DMS79 treated with DMSO at 0.1 percent for 48 hours (cell line): ENCODE results near the gene FOXP1.

ENCODE experiments used
- DNase-seq: peaks from one replicate; lab custom pipeline; 2025; lab: John Stamatoyannopoulos, UW

FOXP1 gene

DNA sequence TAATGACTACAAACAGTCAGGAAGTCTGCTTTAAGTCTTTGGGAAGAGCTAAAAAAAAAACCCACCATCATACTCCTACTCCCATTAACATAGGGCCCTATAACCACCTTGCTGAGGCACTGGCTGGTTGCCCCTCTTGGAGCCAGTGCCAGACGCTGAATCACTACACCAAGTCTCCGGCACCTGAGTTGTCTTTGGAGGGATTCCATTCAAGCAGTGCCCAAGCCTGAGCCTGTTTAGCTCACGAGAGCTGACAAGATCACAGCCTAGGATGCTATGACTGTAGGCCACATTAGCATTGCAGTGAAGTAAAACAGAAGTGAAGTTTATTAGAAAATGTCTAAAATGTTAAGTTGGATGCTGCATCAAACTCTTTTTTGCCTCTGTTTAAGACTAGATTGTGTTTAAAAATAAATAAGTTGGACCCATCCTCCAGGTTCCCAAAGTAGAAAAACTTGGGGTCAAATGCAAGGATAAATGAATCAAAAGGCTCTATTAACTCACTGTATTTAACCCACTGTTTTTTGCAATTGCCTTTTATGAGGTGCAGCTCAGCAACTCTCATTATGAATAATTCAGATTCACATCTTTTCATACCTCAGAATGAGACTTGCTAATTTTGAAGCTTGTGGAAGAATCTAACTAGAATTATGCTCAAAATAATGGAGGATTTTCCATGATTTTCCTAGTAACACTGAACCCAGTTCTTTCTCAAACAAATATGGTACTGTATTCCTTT is 461.9 kb downstream of the FOXP1 start:
- no peak for DNase-seq

DNA sequence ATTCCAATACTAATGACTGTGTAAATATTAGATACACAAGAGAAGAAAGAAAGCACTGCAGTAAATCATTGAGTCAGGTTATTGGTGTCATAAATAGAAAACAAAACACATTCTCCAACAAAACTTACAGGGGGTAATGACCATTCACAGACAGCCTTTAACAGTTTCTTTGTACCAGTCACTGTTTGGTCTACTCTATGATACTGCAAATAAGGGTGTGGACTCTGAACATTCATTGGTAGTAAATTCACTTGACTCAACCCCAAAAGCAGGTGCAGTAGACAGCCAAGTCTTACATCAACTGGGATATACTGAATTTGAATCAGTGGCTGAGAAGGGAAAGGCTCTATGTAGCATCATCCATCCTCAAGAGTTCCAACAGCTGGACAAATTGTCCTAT is 463.5 kb downstream of the FOXP1 start:
- DNase-seq: no peak

DNA sequence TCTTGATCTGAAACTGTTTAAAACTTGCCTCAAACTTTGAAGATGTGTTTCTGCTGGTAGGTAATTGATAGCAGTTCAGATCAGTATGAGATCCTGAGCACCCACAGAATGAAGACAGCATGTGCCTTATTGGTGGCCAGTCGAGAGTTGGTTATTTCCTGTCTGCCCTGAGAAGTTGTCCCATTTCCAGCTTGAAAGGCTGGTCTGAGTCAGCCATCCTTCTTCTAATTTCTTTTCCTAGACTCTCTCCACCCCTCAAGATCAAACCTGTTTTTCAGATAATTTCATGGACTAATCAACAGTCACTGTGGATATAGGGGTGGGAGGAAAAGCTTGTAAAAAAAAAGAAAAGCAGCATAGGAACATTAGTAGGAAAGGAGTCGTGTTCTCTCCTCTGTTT is 464.4 kb downstream of the FOXP1 start:
- DNase-seq: no peak

DNA sequence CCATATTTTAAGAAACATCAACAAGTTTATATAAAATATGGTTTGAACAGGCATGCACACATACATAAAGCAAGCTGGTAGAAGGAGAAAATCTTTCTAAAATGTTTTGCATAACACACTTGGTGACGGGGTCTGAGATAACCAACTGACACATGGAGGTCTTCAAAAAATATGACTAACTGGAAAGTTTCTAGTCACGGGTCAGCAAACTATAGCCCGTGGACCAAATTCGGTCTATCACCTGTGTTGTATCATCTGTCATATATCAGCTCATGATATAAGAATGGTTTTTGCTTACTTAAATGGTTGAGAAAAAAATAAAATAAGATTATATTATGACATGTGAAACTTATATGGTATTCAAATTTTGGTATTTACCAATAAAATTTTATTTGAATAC is 465.1 kb downstream of the FOXP1 start:
- DNase-seq: no peak

DNA sequence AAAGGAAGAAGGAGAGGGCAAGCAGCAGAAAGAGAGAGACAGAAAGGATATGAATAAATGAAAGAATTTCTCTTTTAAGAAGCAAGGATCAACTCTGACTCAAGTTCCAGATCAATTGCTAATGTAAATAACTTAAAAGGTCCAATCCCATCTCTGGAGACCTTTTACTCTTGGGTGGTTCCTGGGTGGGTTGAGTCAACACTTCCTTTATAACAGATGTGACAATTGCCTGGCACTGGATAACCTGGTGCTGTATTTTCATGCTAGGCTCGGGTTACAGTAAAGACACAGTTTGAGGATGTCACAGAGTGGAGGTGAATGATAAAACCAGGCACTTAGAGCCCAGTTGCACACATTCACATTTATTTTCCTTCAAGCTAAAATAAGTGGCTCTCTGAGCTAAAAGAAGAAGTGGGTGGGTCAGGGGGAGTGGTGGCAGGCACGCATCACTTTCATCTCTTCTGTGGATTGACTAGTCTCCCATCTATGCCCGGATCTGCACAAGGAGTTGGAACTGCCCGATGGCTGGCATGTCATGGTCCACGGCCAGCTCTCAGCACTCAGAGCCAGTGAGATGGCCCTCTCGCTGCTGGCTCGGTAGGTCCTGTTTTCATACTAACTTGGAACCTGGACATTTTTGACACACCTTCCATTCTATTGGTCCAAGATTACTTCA is 465.8 kb downstream of the FOXP1 start:
- DNase-seq: no peak

DNA sequence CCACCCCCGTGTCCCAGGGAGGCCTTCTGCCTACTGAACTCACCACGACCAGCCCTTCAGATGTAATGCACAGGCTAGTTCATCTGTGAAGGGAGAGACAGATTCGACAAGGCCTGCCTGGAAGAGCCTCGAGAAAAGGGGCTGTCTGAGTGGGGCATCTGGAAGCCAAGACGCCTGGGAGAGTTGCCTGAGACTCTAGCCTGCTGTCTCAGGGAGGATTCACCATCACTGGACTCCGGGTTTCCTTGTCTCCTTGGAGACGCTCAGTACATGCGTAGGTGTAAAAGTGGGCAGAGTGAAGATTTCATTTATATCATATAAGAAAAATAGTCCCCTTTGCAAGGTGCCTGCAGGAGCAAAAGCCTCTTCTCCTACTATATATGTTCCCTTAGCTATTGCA is 468.9 kb downstream of the FOXP1 start:
- no peak for DNase-seq

DNA sequence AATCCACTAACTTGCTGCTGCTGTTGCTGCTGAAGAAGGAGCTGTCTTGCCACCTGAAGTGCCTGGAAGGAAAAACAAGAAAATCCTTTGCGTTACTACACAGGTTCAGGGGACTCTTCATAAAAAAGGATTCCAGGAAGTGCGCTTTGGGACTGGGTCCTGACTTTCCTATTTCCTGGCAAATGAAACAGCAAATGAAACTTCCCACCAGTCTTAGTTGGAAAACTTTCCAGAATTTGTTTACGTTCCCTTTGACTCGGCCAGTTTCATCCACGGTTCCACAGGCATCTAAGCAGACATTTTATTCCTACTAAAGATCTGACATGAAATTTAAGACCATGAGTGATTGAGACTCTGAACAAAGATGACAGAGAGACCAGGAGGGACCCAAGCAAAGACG is 471.0 kb downstream of the FOXP1 start:
- DNase-seq: no peak

DNA sequence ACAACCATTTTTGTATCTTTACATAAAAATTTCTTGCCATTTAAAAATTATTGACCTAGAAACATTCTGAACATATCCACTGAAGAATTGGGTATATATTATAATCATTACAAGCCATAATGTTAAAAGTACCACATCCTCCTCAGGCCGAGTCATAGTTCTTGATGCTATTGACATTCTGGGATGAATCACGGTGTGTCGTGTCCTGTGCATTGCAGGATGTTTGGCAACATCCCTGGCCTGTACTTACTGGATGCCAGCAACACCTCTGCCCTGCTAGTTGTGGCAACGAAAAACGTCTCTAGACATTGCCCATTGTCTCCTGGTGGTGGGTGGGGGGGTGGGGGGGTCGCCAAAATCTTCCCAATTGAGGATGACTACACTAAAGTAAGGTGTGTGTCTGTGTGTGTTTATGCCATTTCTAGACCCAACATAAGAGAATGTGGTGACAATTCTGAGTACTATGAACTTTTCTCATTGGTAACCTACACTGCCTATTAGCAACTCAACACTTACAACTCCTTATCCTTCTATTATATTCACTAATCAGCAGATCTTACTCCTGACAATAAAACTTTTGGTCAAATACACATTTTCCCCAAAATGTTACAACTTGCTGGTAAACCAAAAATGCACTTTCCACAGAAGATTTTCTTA is 471.6 kb downstream of the FOXP1 start:
- no peak for DNase-seq

DNA sequence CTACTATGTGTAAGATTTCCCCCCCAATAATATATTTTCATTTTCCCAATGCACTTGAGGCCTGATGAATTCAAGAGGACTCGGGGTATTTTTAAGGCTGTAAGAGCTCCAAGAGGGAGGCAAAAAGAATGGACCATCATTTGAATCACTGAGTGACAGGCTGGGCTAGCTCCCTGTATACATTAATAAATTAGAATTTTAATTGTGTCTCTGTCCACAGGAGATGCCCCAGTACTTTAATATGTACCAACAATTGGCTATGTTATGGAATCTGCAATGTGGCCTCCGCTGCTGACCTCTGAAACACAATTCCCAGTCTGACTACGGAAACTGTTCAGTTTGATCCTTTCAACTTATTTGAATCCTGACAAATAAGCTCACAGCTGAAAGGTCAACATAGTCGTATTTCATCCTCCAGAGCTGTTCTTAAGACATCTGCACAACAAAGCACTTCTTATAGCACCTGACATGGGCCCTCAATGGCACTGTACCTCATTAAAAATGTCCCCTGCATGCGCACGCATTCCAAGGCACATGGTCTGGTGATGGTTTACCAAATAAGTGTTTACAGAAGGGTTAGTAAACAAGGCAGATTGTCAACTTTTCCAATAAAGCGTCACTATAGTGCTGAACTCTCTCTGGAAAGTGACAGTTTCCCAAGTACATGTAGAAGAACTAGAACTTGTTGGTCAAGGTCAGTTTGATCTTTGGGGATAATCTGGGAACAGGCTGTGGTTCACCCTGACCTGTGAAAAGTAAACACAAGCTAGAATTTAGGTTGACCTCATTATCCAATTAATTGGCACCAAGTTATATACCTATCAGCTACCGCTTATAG is 472.9 kb downstream of the FOXP1 start:
- DNase-seq: no peak

DNA sequence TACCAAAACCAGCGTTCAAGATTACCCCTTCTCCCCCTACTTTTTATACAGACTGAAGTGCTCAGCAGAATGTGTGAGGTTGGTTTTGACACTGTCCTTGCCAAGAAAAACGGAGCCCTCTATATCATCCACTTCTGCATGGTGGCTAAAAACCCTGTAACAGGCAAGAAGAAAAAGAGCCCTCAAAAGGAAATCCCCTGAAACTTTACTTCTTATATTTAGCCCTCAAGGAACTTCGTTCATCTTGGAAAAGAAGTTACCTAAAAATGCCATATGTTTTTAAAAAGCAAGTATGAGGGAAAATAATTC is 473.6 kb downstream of the FOXP1 start:
- DNase-seq: no peak

DNA sequence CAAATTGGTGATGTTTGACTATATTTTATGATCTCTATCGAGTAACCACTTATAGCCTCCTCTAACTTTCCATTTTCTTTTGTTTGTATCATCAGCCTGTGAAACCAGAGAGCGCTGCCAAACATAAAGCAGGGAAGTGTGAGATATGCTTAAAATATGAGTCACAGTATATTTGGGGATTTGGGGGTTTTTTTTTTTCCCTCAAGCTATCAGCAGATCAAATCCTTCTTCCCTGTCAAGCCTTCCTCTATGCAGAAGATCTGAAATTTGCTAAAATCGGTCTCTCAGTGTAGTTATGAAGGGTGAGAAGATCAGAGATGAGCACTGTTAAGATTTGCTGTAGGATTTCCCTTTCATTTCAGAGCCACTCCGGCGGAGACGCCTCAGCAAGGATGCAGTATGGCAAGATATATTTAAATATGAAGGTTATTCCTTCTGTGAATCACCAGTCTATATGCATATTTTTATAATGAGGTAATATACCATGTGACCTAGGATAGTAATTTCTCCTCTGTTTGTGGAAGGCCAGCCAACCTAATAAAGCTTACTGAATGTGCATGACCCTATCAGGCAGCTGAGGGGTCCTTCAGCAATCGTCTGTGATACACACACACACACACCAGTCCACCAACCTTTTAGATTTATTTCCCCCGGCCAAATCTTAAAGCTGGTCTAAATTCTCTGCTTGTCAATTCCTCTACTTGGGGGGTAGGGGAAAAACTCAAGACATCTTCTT is 474.1 kb downstream of the FOXP1 start:
- no peak for DNase-seq

DNA sequence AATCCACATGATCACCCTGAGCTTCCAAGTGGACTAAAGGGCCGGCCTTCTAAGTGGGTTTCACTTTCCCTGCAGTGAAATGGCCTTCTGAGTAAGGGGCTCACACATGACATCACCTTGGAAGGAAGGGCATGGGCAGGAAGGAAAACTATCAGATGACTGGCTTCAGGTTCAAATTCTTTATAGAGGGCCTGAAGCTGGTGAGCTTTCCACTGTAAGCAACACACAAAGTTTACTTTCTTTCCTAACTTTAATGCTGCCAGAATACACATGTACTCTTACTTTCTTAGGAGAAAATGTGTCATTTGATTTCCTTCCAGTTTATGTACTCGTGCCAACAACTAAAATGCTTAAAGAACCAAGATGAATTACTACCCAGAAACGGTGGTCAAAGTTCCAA is 475.6 kb downstream of the FOXP1 start:
- DNase-seq: no peak

DNA sequence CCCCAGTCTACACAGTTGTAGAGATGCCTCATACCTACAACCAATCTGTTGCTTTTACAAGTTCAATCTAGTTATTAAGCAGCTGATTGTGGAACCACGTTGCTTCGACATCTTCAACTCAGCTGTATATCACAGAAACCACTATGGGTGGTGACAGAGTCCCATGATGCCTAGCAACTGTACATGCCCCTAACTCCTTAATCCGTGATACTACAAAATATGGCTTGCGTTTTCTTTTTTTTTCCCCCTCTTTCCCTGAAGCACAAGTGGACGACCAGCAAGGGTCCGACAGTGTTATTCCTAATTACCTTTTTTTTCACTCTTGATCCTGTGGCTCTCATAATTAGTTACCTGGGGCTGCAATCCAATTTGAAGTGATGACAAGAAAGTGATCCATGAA is 478.6 kb downstream of the FOXP1 start:
- DNase-seq: no peak

DNA sequence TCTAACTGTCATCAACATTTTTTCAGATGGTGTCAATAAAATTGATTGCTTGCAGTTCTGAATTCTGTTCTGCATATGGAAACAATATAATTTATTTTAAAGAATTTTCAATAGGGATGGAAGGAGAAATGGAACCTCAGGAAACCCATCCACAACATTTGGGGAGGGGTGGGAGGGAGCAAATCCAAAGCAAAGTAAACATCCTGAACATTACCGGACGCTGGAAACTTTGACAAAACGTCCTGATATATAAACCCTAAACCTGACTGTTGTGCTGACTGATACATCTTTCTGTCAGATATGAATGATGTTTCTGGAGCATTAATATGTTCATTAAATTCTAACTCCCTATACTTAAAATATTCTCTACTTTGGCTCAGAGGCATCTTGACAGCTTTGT is 479.0 kb downstream of the FOXP1 start:
- no peak for DNase-seq

DNA sequence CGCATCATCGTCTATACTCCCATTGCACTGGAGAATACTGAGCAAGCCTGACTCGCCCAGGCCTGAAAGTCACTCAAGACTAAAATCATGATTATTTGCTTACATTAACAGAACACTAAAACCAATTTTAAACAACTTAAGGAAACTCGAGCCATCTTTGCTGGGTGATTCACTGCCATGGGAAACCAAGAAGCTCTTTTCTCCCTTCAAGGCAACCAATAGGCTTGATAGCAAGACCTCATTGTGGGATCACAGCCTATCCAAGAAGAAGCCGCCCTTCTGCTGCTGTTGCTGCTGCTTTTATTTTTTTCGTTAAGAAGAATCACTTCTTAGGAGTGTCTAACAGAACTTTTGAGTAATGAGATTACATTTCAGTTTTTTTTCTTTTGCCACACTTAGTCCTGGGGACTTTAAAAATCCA is 479.4 kb downstream of the FOXP1 start:
- no peak for DNase-seq

DNA sequence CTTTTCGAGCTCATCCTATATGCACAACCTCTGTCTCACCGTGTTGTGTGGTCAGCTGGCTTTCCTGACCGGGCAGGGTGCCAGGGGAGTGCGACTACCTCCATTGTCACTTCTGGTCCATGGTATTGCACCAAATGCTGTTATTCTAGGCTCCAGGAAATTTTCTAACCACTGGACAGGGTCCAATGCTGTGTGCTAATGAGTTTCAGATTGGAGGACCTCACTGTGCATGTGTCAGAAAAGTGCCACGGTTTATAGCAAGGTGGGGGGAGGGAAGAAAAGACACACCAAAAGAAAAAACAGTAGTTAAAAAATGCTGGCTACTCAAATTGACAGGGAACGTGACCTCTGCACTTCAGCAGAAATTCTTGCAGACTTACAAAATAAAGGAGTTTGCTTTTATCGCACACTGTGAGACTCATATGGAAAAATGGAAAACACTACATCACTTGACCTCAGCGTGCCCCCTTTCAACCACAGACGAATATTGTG is 480.1 kb downstream of the FOXP1 start:
- DNase-seq: no peak

DNA sequence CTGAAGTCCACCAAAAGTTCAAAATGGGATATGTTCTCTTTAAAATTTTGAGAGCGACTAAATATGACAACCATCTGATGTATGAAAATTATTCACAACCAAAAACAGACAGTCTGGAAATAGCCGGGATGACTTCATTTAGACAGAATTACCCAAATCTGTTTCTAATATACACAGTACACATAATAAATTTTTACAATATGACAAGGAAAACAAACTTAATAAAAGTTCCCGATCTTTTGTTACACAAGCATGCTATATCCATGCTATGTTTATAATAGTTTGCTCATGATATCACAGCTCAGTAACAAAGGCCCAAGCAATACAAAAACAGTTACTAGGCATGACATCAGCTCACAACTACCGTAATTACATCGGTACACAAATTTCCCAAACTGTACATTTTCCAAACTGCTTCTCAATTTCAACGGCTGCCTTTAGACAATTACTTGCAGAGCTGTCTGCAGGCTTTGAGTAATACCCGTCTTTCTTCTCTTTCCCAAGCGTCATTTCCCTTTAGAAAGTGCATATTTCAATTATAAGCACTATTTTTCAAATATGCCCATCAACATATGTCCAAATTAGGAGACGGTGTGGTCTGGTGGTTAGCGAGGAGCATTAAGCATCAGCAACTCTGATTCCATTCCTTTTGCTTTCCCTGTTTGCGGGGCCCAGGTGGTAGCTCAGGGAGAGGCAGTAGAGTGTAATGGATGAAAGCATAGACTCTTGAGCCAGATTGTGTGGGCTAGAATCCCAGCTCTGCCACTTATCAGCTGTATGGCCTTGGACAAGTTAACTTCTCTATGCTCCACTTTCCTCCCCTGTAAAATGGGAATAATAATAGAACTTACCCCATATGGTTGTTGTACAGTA is 481.2 kb downstream of the FOXP1 start:
- no peak for DNase-seq

DNA sequence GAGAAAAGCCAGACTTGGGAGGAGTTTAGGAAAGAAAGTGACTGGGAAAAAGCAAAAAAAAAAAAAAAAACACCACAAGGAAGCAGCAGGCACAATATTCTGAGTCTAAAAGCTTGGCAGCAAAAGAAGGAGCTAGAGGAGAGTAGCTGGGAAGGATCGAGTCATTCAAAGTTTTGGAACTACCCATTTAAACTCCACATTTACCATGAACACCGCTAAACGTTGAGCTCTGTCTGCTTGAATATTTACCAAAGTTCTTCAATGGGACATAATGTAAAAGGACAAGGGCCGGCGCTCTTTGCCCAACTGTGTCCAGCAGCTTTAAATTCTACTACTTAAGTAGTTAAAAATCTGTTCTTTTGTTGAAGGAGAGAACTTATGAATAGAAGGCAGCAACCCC is 481.9 kb downstream of the FOXP1 start:
- no peak for DNase-seq

DNA sequence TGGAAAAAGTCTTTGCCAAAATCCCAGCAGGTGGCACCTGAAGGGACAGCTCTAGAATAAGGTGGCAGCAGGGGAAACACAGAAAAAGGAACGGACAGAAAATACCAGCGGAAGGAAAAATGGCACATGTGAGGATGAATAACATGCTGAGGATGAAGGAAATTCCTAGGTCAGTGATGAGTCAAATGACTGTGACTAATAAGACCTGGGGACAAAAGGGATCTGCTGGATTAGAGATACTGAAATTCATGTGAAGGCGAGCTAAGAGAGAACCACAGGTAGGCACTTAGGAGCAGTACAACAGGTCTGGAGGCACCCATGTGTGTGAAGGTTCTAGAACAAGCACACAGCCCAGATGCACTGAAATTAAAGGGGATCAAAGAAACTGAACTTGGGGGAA is 482.5 kb downstream of the FOXP1 start:
- no peak for DNase-seq

DNA sequence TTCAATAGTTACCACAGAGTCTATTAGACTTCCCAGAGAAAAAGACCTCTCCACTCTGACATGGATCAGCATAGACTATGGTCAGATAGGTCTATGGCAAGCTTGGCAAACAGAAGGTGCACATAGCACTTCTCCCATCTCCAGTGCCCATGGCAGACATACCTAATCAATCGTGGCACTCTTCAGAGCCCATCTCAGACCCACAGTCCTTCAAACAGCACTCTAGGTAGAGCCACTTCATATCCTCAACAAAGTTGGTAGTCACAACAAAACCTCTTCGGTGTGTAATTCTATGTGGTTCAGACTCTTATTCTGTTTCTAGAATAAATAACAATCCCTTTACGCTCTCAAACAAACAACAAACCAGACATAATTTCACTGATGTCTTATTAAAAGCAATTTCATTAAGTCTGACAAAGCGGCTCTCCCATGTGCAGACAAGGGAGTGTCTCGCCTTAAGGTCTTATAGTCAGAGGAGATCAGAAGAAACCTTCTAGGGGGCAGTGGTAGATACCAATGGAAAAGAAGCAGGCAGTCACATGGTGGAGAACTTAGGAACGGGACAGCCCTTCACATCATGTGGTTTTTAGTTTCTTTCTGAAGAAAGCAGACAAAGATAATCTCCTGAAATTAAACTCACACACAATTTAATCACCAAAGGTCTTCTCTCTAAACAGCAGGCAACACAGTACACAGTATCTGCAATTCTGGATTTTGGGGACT is 483.4 kb downstream of the FOXP1 start:
- no peak for DNase-seq
